Duodenal mucosa (tissue), 2 donors: ENCODE data around the gene LAMTOR5.
"Not testable (repeated sequence)": the region's sequence is repeated elsewhere in the genome, so short reads cannot be mapped to it uniquely, and the experiment has no call there.

Source experiments
- H3K27ac ChIP-seq: one replicate; pipeline ENCODE4 v1.7.0; 2013; ENCODE audit warnings: low read depth, low read length
- H3K27me3 ChIP-seq, 2 donors: one replicate each; pipeline ENCODE4 v1.7.0; 2013; ENCODE audit warnings: low read length in 2 of 2, control low read depth in 1 of 2; ENCODE audit not compliant: insufficient read depth in 2 of 2, control insufficient read depth in 1 of 2
- H3K36me3 ChIP-seq, 2 donors: one replicate each; pipeline ENCODE4 v1.7.0; 2013; ENCODE audit warnings: low read length in 2 of 2, control low read depth in 1 of 2; ENCODE audit not compliant: insufficient read depth in 2 of 2, control insufficient read depth in 1 of 2
- H3K4me1 ChIP-seq, 2 donors: one replicate each; pipeline ENCODE4 v1.7.0; 2013; ENCODE audit warnings: low read length in 2 of 2, control low read depth in 1 of 2; ENCODE audit not compliant: insufficient read depth in 2 of 2, control insufficient read depth in 1 of 2
- H3K4me3 ChIP-seq, 2 donors: one replicate each; pipeline ENCODE4 v1.7.0; 2013; ENCODE audit warnings: low read length in 2 of 2, low read depth in 1 of 2
- H3K9ac ChIP-seq, 2 donors: one replicate each; pipeline ENCODE4 v1.7.0; 2013; ENCODE audit warnings: low read length in 2 of 2, low read depth in 1 of 2
- H3K9me3 ChIP-seq, 2 donors: one replicate each; pipeline ENCODE4 v1.7.0; 2013; ENCODE audit warnings: low read length in 2 of 2, control low read depth in 1 of 2; ENCODE audit not compliant: control insufficient read depth in 1 of 2

LAMTOR5 gene

DNA sequence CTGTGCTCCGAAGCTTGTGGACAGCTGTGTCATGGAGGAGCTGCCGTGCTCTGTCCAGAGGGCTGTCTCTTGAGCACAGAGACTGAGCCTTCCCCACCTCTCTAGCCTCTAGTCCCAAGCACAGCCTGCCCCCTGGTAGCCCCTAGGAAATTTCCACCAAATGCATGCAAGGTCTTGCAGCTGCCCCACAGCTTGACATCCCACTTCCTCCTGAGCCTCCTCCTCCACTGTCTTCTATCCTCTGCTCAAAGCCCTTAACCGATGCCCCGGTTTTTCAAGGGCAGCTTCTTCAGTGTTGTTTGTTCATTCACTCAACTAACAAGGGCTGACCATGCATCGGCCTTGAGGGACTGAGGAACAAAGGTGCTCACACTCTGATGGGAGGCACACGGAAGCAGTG lies 22.9 kb upstream of the LAMTOR5 start:
- Histone ChIP-seq H3K9me3 (no peaks in the 10 kb centered on the region), H3K27me3 (peaks cover 0 to 2% of the 10 kb centered on the region in 2 donors), H3K9ac (no peak overlapping the region), H3K27ac (no peak overlapping the region), H3K4me3 (no peak overlapping the region), H3K36me3 (no peaks in the 10 kb centered on the region), H3K4me1 (no peaks in the 10 kb centered on the region)

DNA sequence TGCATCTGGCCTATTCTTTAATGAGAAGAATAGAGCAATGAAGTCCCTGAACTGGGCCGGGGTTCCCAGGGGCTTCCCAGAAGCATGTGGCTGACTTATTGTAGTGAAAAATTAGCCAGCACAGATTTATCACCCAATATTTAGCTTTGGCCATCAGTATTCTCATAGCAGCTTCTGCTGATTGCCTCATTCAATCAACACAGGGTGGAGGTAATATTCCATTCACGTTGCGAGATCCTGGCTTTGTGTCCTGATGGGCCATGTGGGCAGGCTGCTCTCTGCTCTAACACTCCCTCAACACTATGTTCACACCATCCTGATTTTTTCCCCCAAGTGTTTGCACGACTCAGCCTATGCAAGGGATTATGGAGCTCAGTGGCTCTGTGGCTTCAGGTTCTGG lies 21.5 kb upstream of the LAMTOR5 start:
- H3K9ac ChIP-seq = no peak overlapping the region
- no peaks in the 10 kb centered on the region for H3K36me3 ChIP-seq
- no peak overlapping the region for H3K27ac ChIP-seq
- no peaks in the 10 kb centered on the region for H3K4me1 ChIP-seq
- H3K9me3 ChIP-seq = no peaks in the 10 kb centered on the region
- no peak overlapping the region for H3K4me3 ChIP-seq
- H3K27me3 ChIP-seq = peaks cover 0 to 2% of the 10 kb centered on the region in 2 donors

DNA sequence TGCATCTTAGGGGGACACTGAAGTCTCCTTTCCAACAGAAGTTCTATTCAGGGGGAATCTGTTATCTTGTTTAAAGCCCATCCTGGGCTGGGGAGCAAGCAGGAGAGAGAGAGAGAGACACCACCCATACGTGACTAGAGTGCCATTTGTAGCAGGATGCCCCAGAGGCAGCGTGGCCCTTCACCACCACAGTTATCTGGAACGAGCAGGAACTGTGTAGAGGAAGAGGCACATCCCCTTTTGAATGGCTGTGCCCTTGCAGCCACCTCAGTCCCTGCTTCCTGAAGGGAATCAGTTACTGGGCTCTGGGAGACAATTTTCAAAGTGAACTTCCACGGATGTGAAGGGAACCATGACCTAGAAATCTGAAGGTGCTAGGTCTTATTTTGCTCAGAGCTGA lies 19.4 kb upstream of the LAMTOR5 start:
- no peaks in the 10 kb centered on the region for H3K9me3 ChIP-seq
- H3K27ac ChIP-seq = no peak overlapping the region
- no peak overlapping the region for H3K4me3 ChIP-seq
- H3K9ac ChIP-seq = no peak overlapping the region
- H3K4me1 ChIP-seq = no peaks in the 10 kb centered on the region
- no peaks in the 10 kb centered on the region for H3K36me3 ChIP-seq
- peaks cover 0 to 2% of the 10 kb centered on the region in 2 donors for H3K27me3 ChIP-seq

DNA sequence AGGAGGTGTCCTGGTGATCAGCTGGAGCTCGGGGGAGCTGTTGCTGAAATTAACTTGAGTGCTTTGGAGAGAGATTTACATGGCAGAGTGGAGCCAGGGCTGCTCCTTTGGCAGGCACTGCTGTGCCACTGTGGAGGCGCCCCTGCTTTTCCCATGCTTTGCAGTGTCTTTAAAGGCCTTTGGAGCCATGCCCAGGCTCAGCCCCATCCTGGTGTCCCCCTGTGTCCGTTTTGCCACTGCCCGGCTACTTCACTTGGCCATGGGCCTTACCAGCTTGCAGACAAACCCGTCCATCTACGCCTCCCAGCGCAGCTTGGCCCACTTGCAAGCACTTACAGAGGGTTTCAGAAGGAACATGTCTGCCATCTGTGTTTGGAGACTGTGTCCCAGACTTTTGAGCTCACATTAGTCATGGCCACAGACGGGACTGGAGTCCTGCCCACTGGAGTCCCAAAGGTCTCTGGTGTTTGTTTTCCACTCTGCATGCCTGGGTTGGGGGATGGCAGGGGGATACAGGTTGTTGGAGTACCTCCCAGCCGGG lies 18.2 kb upstream of the LAMTOR5 start:
- no peaks in the 10 kb centered on the region for H3K9me3 ChIP-seq
- no peak overlapping the region for H3K4me3 ChIP-seq
- H3K27ac ChIP-seq = no peak overlapping the region
- H3K9ac ChIP-seq = no peak overlapping the region
- no peaks in the 10 kb centered on the region for H3K36me3 ChIP-seq
- H3K27me3 ChIP-seq = peaks cover 0 to 2% of the 10 kb centered on the region in 2 donors
- H3K4me1 ChIP-seq = no peaks in the 10 kb centered on the region

DNA sequence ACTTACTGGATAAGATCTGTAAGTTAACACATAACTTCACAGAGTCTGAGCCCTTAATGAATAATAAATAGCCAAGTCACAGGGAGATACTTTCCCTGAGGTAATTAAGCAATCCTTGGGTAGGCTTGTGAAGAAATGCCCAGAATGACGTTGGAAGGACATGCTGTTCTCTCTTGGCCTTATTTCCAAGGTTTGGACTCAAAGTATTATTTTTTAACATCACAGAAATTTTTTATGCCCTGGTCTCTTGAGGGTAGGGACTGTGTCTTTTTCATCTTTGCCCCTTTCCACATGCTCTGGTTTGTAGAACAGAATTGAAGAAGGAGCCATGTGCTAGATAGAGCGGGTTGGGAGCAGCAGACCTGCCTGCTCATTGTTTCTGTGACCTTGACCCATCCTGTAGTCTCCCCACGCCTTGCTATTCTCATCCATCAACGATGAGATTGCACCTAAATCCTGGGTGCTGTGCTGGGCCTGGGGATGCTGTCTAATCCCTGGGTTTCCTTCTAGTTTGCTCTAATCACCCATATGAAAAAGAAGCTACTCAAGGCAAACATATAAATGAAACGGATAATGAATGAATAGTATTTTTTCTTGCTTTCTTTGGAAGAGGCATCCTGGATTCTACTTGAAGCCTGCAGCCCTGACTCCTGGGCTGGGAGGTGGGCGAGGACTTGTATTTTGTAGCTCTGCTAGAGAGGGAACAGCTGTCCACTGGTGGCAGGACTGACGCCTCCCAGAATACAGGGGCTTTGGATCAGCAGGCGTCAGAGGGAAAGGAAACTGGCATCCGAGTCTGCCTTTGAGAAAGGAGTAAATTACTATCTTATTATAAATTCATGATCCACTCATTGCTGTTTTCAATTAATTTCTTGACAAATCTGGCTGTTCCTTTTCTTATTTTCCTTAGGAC lies 17.5 kb upstream of the LAMTOR5 start:
- no peak overlapping the region for H3K9ac ChIP-seq
- no peaks in the 10 kb centered on the region for H3K27me3 ChIP-seq
- H3K4me1 ChIP-seq = no peaks in the 10 kb centered on the region
- H3K36me3 ChIP-seq = no peaks in the 10 kb centered on the region
- no peak overlapping the region for H3K27ac ChIP-seq
- H3K4me3 ChIP-seq = no peak overlapping the region
- H3K9me3 ChIP-seq = no peaks in the 10 kb centered on the region

DNA sequence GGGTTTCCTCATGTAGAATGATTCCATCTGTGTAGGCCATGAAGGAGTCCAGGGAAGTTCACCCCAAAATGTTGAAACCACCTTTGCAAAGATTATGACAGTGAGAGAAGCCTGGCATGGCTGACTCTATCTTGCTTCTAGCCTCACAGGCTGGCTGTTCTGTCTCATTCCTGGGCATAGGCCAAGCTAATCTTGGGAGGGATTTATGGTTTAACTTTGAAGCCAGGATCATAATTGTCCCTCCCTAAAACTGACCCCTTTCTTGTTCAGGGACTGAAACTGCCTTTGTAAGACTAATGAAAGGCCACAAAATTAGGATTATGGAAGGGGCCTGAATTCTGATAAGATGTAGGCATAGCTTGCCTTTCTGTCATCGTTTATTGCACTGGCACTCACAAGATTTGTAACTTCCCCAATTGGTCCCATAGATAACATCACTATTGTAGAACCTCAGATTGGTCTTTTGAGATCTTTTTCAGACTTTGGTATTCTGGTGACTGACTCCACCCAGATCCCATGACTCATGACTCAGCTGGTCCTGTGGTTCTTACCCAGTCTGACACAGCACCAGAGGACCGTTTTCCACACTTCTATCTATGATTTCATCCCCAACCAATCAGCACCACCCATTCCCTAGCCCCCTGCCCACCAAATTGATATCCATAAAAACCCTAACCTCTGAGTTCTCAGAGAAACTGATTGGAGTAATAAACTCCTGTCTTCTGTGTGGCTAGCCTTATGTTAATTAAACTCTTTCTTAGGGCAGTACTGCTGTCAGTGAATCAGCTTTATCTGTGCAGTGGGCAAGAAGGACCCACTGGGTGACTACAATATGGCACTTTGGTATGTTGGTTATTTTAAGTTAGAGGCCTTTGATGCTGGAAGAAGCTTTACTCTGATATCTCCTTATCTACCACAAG lies 13.6 kb upstream of the LAMTOR5 start:
- Histone ChIP-seq H3K27me3 (no peaks in the 10 kb centered on the region), H3K4me3 (no peak overlapping the region), H3K9me3 (no peaks in the 10 kb centered on the region), H3K9ac (no peak overlapping the region), H3K27ac (no peak overlapping the region), H3K4me1 (no peaks in the 10 kb centered on the region), H3K36me3 (no peaks in the 10 kb centered on the region)

DNA sequence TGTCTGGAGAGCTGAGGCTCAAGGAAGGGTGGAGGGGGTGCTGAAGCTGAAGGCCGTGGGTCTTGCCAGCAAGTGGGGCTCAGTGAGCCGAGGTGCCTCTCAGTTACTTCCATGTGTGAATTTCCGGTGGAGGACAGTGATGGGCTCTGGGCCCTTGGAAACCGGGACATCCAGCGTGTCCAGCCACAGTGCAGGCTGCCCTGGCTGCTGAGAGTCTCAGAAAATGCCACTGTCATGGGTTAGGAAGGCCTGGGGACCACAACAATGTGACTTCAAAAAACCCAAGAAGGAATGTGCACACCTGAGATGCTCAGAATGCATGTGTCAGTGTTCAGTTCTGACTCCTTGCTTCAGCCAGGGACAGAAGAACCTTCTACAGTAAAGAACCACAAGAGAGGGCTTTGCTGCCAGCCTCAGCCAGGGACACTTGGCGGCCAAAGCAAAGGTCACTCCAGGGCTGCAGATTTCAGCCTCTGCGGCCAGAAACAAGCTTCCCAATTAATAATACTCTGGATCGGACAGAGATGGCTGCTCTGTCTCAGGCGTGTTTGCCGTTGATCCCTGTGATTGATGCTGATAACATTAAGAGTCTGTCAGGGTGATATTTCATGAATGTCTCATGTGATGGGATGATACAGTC lies 12.6 kb upstream of the LAMTOR5 start:
- Histone ChIP-seq H3K36me3 (no peaks in the 10 kb centered on the region), H3K9me3 (no peaks in the 10 kb centered on the region), H3K9ac (no peak overlapping the region), H3K27me3 (no peaks in the 10 kb centered on the region), H3K4me1 (no peaks in the 10 kb centered on the region), H3K27ac (no peak overlapping the region), H3K4me3 (no peak overlapping the region)

DNA sequence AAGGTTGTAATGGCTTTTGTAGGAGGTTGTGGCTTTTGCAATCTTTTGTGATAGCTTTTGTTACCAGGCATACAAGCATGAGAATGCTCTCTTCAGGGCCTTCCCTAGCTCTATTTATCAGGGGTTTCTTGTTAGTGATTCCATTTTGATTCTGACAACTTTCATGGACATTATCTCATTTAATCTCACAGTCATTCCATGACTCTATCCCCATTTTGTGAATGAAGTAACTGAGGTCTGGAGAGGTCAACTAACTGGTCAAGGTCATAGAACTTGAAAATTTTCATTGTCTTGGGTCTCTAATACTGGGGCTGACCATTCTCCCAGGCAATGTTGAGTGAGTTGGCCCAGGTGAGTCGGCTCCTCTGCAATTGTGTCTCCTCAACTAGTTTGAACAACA lies 11.2 kb upstream of the LAMTOR5 start:
- Histone ChIP-seq H3K9me3 (no peaks in the 10 kb centered on the region), H3K36me3 (no peaks in the 10 kb centered on the region), H3K9ac (no peak overlapping the region), H3K27ac (no peak overlapping the region), H3K4me1 (no peaks in the 10 kb centered on the region), H3K27me3 (no peaks in the 10 kb centered on the region), H3K4me3 (no peak overlapping the region)

DNA sequence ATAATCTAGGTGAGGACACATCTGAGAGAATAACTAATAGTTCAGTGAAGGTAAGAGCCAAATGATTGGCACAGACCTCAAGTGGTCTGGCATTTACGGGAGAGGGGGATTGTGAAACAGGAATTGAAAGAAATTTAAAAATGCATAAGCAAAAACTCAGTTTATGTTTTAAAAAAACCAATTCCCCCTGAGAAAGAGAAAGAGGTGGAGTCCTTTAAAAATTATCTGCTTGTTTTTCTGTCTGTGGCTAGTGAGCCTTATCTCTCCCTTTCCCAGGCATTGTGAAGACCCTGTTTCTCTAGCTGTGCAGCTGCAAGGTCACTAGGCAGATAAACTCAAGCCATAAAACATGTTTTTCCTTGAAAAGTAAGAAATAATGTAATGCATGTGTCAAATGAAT lies 5.6 kb upstream of the LAMTOR5 start:
- H3K4me3 ChIP-seq, H3K9me3 ChIP-seq, H3K36me3 ChIP-seq, H3K27ac ChIP-seq, H3K9ac ChIP-seq, H3K27me3 ChIP-seq: not testable (repeated sequence)
- H3K4me1 ChIP-seq = peaks cover 7 to 10% of the 10 kb centered on the region in 2 donors
